ENCODE results near the gene CDYL2. TPM values are rescaled to one million over a fixed set of nuclear protein-coding genes. Genes with fewer than 3 reads are reported as not detected.

Gene CDYL2
- total RNA-seq, 2 experiments from 2014 or later: 0.98 to 2.5 TPM

DNA sequence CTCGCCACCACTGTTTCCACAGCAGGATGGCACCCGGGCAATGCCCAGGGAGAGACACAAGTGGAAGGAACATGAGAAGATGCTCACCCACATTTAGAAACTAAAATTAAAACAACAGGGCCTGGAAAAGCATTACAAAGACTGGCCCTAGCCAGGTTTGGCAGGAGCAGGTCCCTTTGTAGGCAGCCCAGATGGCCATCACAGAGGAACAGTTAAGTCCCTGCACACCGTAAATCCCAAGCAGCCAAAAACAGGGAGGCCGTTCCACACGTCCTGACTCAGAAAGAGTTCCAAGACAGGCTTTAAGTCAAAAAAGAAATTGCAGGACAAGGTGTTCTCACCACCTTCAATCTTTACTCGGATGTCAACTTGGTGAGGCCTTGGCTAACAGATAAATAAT, 136.5 kb downstream of the CDYL2 start:
- POLR2A ChIA-PET: no interaction called here
- Histone ChIP-seq H3K27ac (ENCODE audit: low read depth, low read length, poor library complexity, severe bottlenecking) (no peak overlapping the region), H2AFZ (ENCODE audit: low read length) (no peak overlapping the region), H3K4me1 (ENCODE audit: insufficient read depth, low read length, poor library complexity, severe bottlenecking) (peaks cover 32% of the 10 kb centered on the region), H4K20me1 (ENCODE audit: insufficient read depth, low read length) (no peaks in the 10 kb centered on the region), H3K79me2 (ENCODE audit: insufficient read depth, low read depth, low read length) (no peaks in the 10 kb centered on the region), H3K4me3 (ENCODE audit: low read depth, low read length, poor library complexity, severe bottlenecking) (no peak overlapping the region), H3K36me3 (ENCODE audit: insufficient read depth, low read length) (no peaks in the 10 kb centered on the region), H3K9me3 (ENCODE audit: low read length) (no peaks in the 10 kb centered on the region), H3K9me2 (ENCODE audit: insufficient read depth, low read length) (no peaks in the 10 kb centered on the region), H3K4me2 (ENCODE audit: low read length) (no peak overlapping the region)
- TF ChIP-seq EZH2phosphoT487 (IDR thresholded peaks at IDR 0.05; ENCODE audit: borderline replicate concordance, low read depth, low read length): no peak
- TF ChIP-seq, protein P1, sequence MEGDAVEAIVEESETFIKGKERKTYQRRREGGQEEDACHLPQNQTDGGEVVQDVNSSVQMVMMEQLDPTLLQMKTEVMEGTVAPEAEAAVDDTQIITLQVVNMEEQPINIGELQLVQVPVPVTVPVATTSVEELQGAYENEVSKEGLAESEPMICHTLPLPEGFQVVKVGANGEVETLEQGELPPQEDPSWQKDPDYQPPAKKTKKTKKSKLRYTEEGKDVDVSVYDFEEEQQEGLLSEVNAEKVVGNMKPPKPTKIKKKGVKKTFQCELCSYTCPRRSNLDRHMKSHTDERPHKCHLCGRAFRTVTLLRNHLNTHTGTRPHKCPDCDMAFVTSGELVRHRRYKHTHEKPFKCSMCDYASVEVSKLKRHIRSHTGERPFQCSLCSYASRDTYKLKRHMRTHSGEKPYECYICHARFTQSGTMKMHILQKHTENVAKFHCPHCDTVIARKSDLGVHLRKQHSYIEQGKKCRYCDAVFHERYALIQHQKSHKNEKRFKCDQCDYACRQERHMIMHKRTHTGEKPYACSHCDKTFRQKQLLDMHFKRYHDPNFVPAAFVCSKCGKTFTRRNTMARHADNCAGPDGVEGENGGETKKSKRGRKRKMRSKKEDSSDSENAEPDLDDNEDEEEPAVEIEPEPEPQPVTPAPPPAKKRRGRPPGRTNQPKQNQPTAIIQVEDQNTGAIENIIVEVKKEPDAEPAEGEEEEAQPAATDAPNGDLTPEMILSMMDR (conservative IDR thresholded peaks at IDR 0.05; ENCODE audit: low read length): no peak
- no peak for DNase-seq (ENCODE audit: low spot score)
- no TSS peak for BruUV-seq (replicated peaks)
- intact Hi-C loops (cut with micrococcal nuclease; ENCODE audit: unreplicated experiment): no loop called here
- CTCF ChIA-PET (ENCODE audit: unreplicated experiment): no interaction called here

DNA sequence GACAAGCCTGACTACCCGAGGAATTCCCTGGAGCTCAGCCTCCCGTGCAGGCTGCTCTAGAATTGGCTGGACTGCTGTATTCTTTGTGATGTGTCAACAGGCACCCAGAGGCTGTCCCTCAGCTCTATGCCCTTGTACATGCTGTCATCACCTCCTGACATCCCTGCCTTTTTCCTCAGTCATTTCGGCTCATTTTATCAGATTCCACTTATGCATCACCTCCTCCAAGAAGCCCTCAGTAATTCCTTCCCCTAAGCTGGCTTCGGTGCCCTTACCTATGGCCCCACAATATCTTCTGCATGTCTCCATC, 137.2 kb downstream of the CDYL2 start:
- no peak overlapping the region for H3K27ac ChIP-seq (ENCODE audit: low read depth, low read length, poor library complexity, severe bottlenecking)
- no peaks in the 10 kb centered on the region for H3K9me2 ChIP-seq (ENCODE audit: insufficient read depth, low read length)
- H3K79me2 ChIP-seq (ENCODE audit: insufficient read depth, low read depth, low read length): no peaks in the 10 kb centered on the region
- CTCF ChIA-PET (ENCODE audit: unreplicated experiment): no interaction called here
- TF ChIP-seq, protein P1 (conservative IDR thresholded peaks at IDR 0.05; ENCODE audit: low read length): no peak
- no peak for TF ChIP-seq EZH2phosphoT487 (IDR thresholded peaks at IDR 0.05; ENCODE audit: borderline replicate concordance, low read depth, low read length)
- intact Hi-C loops (cut with micrococcal nuclease; ENCODE audit: unreplicated experiment): no loop called here
- no peak for DNase-seq (ENCODE audit: low spot score)
- H3K4me1 ChIP-seq (ENCODE audit: insufficient read depth, low read length, poor library complexity, severe bottlenecking): peaks cover 25% of the 10 kb centered on the region
- no peak overlapping the region for H3K4me3 ChIP-seq (ENCODE audit: low read depth, low read length, poor library complexity, severe bottlenecking)
- no peaks in the 10 kb centered on the region for H4K20me1 ChIP-seq (ENCODE audit: insufficient read depth, low read length)
- no TSS peak for BruUV-seq (replicated peaks)
- H3K36me3 ChIP-seq (ENCODE audit: insufficient read depth, low read length): no peaks in the 10 kb centered on the region
- POLR2A ChIA-PET: interaction anchor here (0.5 kb wide), 1 partner anchor 165 kb away, joined by 4 read pairs; no protein-coding TSS in a partner anchor
- no peak overlapping the region for H3K4me2 ChIP-seq (ENCODE audit: low read length)
- H3K9me3 ChIP-seq (ENCODE audit: low read length): no peaks in the 10 kb centered on the region
- no peak overlapping the region for H2AFZ ChIP-seq (ENCODE audit: low read length)

DNA sequence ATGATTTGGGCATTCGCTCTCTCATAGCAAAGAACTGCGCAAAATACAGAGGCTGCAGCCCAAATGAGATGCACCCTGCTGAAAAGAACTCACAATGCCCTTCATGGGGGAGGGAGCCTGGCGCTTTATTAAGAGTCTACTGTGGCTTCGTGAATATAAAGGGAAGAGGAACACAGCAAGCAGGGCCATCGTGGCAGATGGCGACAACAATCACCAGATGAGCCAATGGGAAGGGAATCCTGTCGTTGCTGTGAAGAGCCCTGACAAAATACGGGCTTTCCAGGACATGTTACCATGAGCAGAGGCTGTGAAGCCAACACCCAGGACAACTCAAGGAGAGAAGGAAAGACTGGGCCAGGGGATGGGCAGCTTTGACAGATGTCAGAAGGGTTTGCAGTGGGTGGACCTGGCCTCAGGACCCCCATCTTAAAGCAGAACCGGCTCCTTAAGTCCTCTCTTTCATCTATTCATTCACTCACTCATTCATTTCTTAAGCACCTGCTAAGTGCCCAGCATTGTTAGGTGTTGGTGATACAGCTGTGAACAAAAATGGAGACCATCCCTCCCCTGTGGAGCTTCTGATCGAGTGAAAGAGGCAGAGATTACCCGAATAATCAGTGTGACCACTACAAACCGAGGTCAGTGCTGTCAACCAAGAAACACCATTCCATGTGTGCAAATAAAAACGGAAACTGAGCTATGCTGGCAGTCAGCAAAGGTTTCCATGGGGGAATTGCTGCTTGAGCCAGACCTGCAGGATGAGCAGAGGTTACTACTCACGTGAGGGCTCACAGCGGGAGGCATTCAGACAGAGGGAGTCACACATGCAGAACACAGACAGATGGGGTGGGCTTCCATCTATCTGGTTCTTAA, 137.8 kb downstream of the CDYL2 start:
- Histone ChIP-seq H3K27ac (ENCODE audit: low read depth, low read length, poor library complexity, severe bottlenecking) (no peak overlapping the region), H3K4me1 (ENCODE audit: insufficient read depth, low read length, poor library complexity, severe bottlenecking) (peaks cover 20% of the 10 kb centered on the region), H2AFZ (ENCODE audit: low read length) (no peak overlapping the region), H3K9me2 (ENCODE audit: insufficient read depth, low read length) (no peaks in the 10 kb centered on the region), H3K36me3 (ENCODE audit: insufficient read depth, low read length) (no peaks in the 10 kb centered on the region), H3K4me3 (ENCODE audit: low read depth, low read length, poor library complexity, severe bottlenecking) (no peak overlapping the region), H3K4me2 (ENCODE audit: low read length) (no peak overlapping the region), H4K20me1 (ENCODE audit: insufficient read depth, low read length) (no peaks in the 10 kb centered on the region), H3K79me2 (ENCODE audit: insufficient read depth, low read depth, low read length) (no peaks in the 10 kb centered on the region), H3K9me3 (ENCODE audit: low read length) (no peaks in the 10 kb centered on the region)
- DNase-seq (ENCODE audit: low spot score): no peak
- no TSS peak for BruUV-seq (replicated peaks)
- ChIA-PET POLR2A (interaction anchor here (0.5 kb wide), 1 partner anchor 165 kb away, joined by 4 read pairs; no protein-coding TSS in a partner anchor), CTCF (ENCODE audit: unreplicated experiment) (no interaction called here)
- intact Hi-C loops (cut with micrococcal nuclease; ENCODE audit: unreplicated experiment): no loop called here
- no peak for TF ChIP-seq EZH2phosphoT487 (IDR thresholded peaks at IDR 0.05; ENCODE audit: borderline replicate concordance, low read depth, low read length)
- TF ChIP-seq, protein P1 (conservative IDR thresholded peaks at IDR 0.05; ENCODE audit: low read length): no peak
